Spleen (tissue), 11 donors: ENCODE measurements around the gene TBPL1. TPM values are rescaled to one million over a fixed set of nuclear protein-coding genes. Genes with fewer than 3 reads are reported as not detected.

Source experiments
- DNase-seq: peaks from one replicate; pipeline ENCODE4 v3.0.0-alpha.2; 2020
- H3K27ac ChIP-seq, 8 donors: fragments of 200-600 bp; sonication (generic) in 7 of 8; 1 replicate in 4 of 8; 2 replicates in 4 of 8; pipeline versions ENCODE4 v1.5.0 to v1.8.0; 2016 to 2021; ENCODE audit warnings: inconsistent platforms in 4 of 8, mild to moderate bottlenecking in 4 of 8, moderate library complexity in 1 of 8
- H3K27me3 ChIP-seq, 7 donors: fragments of 200-600 bp; sonication (generic) in 6 of 7; replicated peaks in 1 of 7; 1 replicate in 4 of 7; 2 replicates in 3 of 7; pipeline versions ENCODE4 v1.5.0 to v1.8.0; 2016 to 2021; ENCODE audit warnings: inconsistent platforms in 3 of 7, mild to moderate bottlenecking in 1 of 7
- H3K36me3 ChIP-seq, 6 donors: fragments of 200-600 bp; sonication (generic) in 5 of 6; 1 replicate in 4 of 6; 2 replicates in 2 of 6; pipeline versions ENCODE4 v1.5.0 to v1.8.0; 2016 to 2021; ENCODE audit warnings: inconsistent platforms in 2 of 6
- H3K4me1 ChIP-seq, 6 donors: fragments of 200-600 bp; sonication (generic) in 5 of 6; 1 replicate in 3 of 6; 2 replicates in 3 of 6; pipeline versions ENCODE4 v1.5.0 to v1.8.0; 2016 to 2021; ENCODE audit warnings: inconsistent platforms in 3 of 6
- H3K4me3 ChIP-seq, 8 donors: fragments of 200-600 bp; sonication (generic) in 7 of 8; 1 replicate in 4 of 8; 2 replicates in 4 of 8; pipeline versions ENCODE4 v1.5.0 to v1.8.0; 2016 to 2021; ENCODE audit warnings: inconsistent platforms in 4 of 8, mild to moderate bottlenecking in 4 of 8, moderate library complexity in 2 of 8
- H3K9me3 ChIP-seq, 8 donors: fragments of 200-600 bp; sonication (generic) in 7 of 8; 1 replicate in 4 of 8; 2 replicates in 4 of 8; pipeline versions ENCODE4 v1.5.0 to v1.8.0; 2016 to 2021; ENCODE audit warnings: inconsistent platforms in 4 of 8
- CTCF ChIP-seq, 11 experiments: fragments of 200-600 bp in 7 of 11; fragments of 450-650 bp in 4 of 11; sonication (generic) in 4 of 11; IDR thresholded peaks in 8 of 11; conservative IDR thresholded peaks in 3 of 11; 1 replicate in 7 of 11; 2 replicates in 4 of 11; pipeline versions ENCODE4 v1.4.0 to v1.8.0; 2016 to 2021; ENCODE audit warnings: antibody characterized with exemption in 11 of 11, inconsistent platforms in 4 of 11, mild to moderate bottlenecking in 1 of 11
- POLR2A ChIP-seq, 3 donors: fragments of 450-650 bp; IDR thresholded peaks; one replicate each; pipeline ENCODE4 v1.5.1; 2017; ENCODE audit warnings: antibody characterized with exemption in 3 of 3, mild to moderate bottlenecking in 1 of 3
- POLR2AphosphoS5 ChIP-seq, 3 donors: sonication (generic); formaldehyde crosslinking; IDR thresholded peaks; one replicate each; pipeline ENCODE4 v1.5.1; 2017; ENCODE audit warnings: antibody characterized with exemption in 3 of 3
- WGBS, 5 donors: extraction: QIAGEN DNeasy Blood & Tissue Kit in 3 of 5; methylation state at CpG; one replicate each; pipeline versions ENCODE4 v1.1.5 to v1.1.7; 2013 to 2018; 5-methylcytosine and 5-hydroxymethylcytosine counted together
- intact Hi-C: fragments of 100-400 bp; cut with DNase I; formaldehyde crosslinking; loops from one replicate; pipeline ENCODE4 v1.15.0; 2023; ENCODE audit warnings: low total_unique reads
- polyA plus RNA-seq, 3 donors: library from polyadenylated mRNA; stranded (reverse); fragments of 200-250 nt; gene quantifications; one replicate each; pipeline ENCODE4 v1.2.1, GENCODE V29; 2013
- total RNA-seq, 7 donors: library from RNA; depleted of rRNA in 3 of 7; stranded (reverse); fragments of >200 nt in 3 of 7; fragmentation: NEBNext Ultra II Directional in 4 of 7; extraction: Animal tissue kit (Norgen Biotek cat#: 25700) in 4 of 7; gene quantifications; one replicate each; pipeline versions ENCODE4 v1.1.0 to v1.2.1, GENCODE V29; 2016 to 2021
- donor health status: healthy with polysubstance abuse.
- donor health status: DM: no; HTN: no; CAD: no; lungs with moderate emphysema.
- donor health status: DM: no; HTN: no; CAD: no.
- donor health status: Bipolar disorder and iron deficiency.
- donor health status: healthy.
- donor health status: DM: no; HTN: no; CAD: no.
- donor health status: DM: yes; HTN: yes; CAD: no.

The TBPL1 gene
- total and polyA plus RNA-seq, 10 donors = 17.0 to 33.3 (median 27.6) TPM

- H3K36me3 ChIP-seq = no peaks in the 10 kb centered on the region
- H3K4me3 ChIP-seq = no peak overlapping the region
- H3K4me1 ChIP-seq = peaks cover 0 to 4% (median 0%) of the 10 kb centered on the region in 6 donors
- WGBS, 5 donors = 84 to 92% (median 87%) methylated on average over 2 of the region's 2 CpGs
- no peaks in the 10 kb centered on the region for H3K27me3 ChIP-seq
- no peak overlapping the region for H3K27ac ChIP-seq
- H3K9me3 ChIP-seq = no peaks in the 10 kb centered on the region
- intact Hi-C loops = no loop called here
- DNase-seq = no peak
- TF ChIP-seq POLR2A (IDR thresholded peaks at IDR 0.05) = no peak
- no peak for TF ChIP-seq POLR2AphosphoS5 (IDR thresholded peaks at IDR 0.05)
- no peak for TF ChIP-seq CTCF (IDR thresholded peaks at IDR 0.05 in 8 of 11, conservative IDR thresholded peaks at IDR 0.05 in 3 of 11)
These were observed 78.8 kb downstream of the TBPL1 start for GRCh38 chr6:134031696-134032255.

GRCh38 chr6:134034478-134034877 is 81.5 kb downstream of the TBPL1 start:
- Histone ChIP-seq H3K27ac (no peak overlapping the region), H3K27me3 (no peaks in the 10 kb centered on the region), H3K4me3 (no peak overlapping the region), H3K4me1 (peaks cover 0 to 4% (median 0%) of the 10 kb centered on the region in 6 donors), H3K36me3 (no peaks in the 10 kb centered on the region), H3K9me3 (no peaks in the 10 kb centered on the region)
- 52 to 67% (median 59%) methylated on average over 1 of the region's 1 CpG for WGBS, 5 donors
- no peak for DNase-seq
- intact Hi-C loops = no loop called here
- TF ChIP-seq POLR2A (IDR thresholded peaks at IDR 0.05) (no peak), POLR2AphosphoS5 (IDR thresholded peaks at IDR 0.05) (no peak), CTCF (IDR thresholded peaks at IDR 0.05 in 8 of 11, conservative IDR thresholded peaks at IDR 0.05 in 3 of 11) (no peak)

- no peak for TF ChIP-seq POLR2A (IDR thresholded peaks at IDR 0.05)
- TF ChIP-seq CTCF (IDR thresholded peaks at IDR 0.05 in 8 of 11, conservative IDR thresholded peaks at IDR 0.05 in 3 of 11) = no peak
- no peak for TF ChIP-seq POLR2AphosphoS5 (IDR thresholded peaks at IDR 0.05)
- Histone ChIP-seq H3K27me3 (no peaks in the 10 kb centered on the region), H3K9me3 (no peaks in the 10 kb centered on the region), H3K36me3 (no peaks in the 10 kb centered on the region), H3K4me3 (no peak overlapping the region), H3K4me1 (peaks cover 0 to 4% (median 0%) of the 10 kb centered on the region in 6 donors), H3K27ac (no peak overlapping the region)
- 84 to 91% (median 89%) methylated on average over 7 of the region's 7 CpGs for WGBS, 5 donors
- intact Hi-C loops = no loop called here
- no peak for DNase-seq
These were observed 82.2 kb downstream of the TBPL1 start for GRCh38 chr6:134034961-134035822.

- no peak for TF ChIP-seq CTCF (IDR thresholded peaks at IDR 0.05 in 8 of 11, conservative IDR thresholded peaks at IDR 0.05 in 3 of 11)
- no peak for TF ChIP-seq POLR2A (IDR thresholded peaks at IDR 0.05)
- no peak for TF ChIP-seq POLR2AphosphoS5 (IDR thresholded peaks at IDR 0.05)
- Histone ChIP-seq H3K4me1 (peaks cover 0 to 4% (median 0%) of the 10 kb centered on the region in 6 donors), H3K36me3 (no peaks in the 10 kb centered on the region), H3K27ac (no peak overlapping the region), H3K9me3 (no peaks in the 10 kb centered on the region), H3K4me3 (no peak overlapping the region), H3K27me3 (no peaks in the 10 kb centered on the region)
- intact Hi-C loops = no loop called here
- WGBS, 5 donors = 66 to 79% (median 74%) methylated on average over 3 of the region's 3 CpGs
- no peak for DNase-seq
These were observed 82.8 kb downstream of the TBPL1 start for GRCh38 chr6:134035823-134036296.
